Vein endothelial cell (primary cell): ENCODE results near the gene PIGN. TPM values are rescaled to one million over a fixed set of nuclear protein-coding genes. Genes with fewer than 3 reads are reported as not detected.

ENCODE experiments used
- total RNA-seq: library from RNA; depleted of rRNA; stranded (reverse); fragments of >200 nt; gene quantifications from 2 replicates; pipeline ENCODE4 v1.2.3, GENCODE V29; 2012

The PIGN gene
- 30.5 and 31.0 TPM in 2 replicates for total RNA-seq

GRCh38 chr18:62186774-62187542 lies at the start of gene PIGN, which contains the start of gene RELCH:
TSS of gene PIGN (minus strand) at chr18:62187056. CDS start at chr18:62161353, 25,703 bp downstream.
TSS of gene RELCH (plus strand) at chr18:62187255. CDS start at chr18:62187506, 251 bp downstream.

Other genes starting within 250 kb of the PIGN start
- gene RELCH, start 199 bp upstream of the PIGN start, total RNA-seq: 23.8 and 42.7 TPM in 2 replicates
- gene TNFRSF11A, start 138.3 kb upstream of the PIGN start, total RNA-seq: 9.1 and 11.9 TPM in 2 replicates